ENCODE data around the gene RAB11FIP3.
"Not testable (repeated sequence)": the region's sequence is repeated elsewhere in the genome, so short reads cannot be mapped to it uniquely, and the experiment has no call there.

The RAB11FIP3 gene

GRCh38 chr16:463071-463470 lies 37.6 kb downstream of the RAB11FIP3 start:
- no peak overlapping the region for H3K4me3 ChIP-seq (replicated peaks in 1 of 2; ENCODE audit: low read depth in 2 of 2, low read length in 2 of 2)
- no peak for DNase-seq (ENCODE audit: low read depth in 2 of 2)
- TF ChIP-seq CTCF (IDR thresholded peaks at IDR 0.05; ENCODE audit: low read depth, low read length), result no peak

GRCh38 chr16:466651-467050 lies 41.2 kb downstream of the RAB11FIP3 start:
- TF ChIP-seq CTCF (IDR thresholded peaks at IDR 0.05; ENCODE audit: low read depth, low read length), result no peak
- no peak overlapping the region for H3K4me3 ChIP-seq (replicated peaks in 1 of 2; ENCODE audit: low read depth in 2 of 2, low read length in 2 of 2)
- DNase-seq (ENCODE audit: low read depth in 2 of 2), result no peak

- not testable (repeated sequence) for H3K4me3 ChIP-seq (replicated peaks in 1 of 2; ENCODE audit: low read depth in 2 of 2, low read length in 2 of 2); DNase-seq (ENCODE audit: low read depth in 2 of 2)
Measured at GRCh38 chr16:467249-467871, 41.9 kb downstream of the RAB11FIP3 start.

- DNase-seq (ENCODE audit: low read depth in 2 of 2), result no peak
- no peak for TF ChIP-seq CTCF (IDR thresholded peaks at IDR 0.05; ENCODE audit: low read depth, low read length)
Measured at GRCh38 chr16:468068-468821, 42.8 kb downstream of the RAB11FIP3 start.

GRCh38 chr16:469459-469858 lies 44.0 kb downstream of the RAB11FIP3 start:
- not testable (repeated sequence) for DNase-seq (ENCODE audit: low read depth in 2 of 2); H3K4me3 ChIP-seq (replicated peaks in 1 of 2; ENCODE audit: low read depth in 2 of 2, low read length in 2 of 2)

More at GRCh38 chr16:468068-468821, 42.8 kb downstream of the RAB11FIP3 start:
- no peak overlapping the region for H3K4me3 ChIP-seq (replicated peaks in 1 of 2; ENCODE audit: low read depth in 2 of 2, low read length in 2 of 2)

GRCh38 chr16:470418-470817 lies 45.0 kb downstream of the RAB11FIP3 start:
- no peak overlapping the region for H3K4me3 ChIP-seq (replicated peaks in 1 of 2; ENCODE audit: low read depth in 2 of 2, low read length in 2 of 2)
- DNase-seq (ENCODE audit: low read depth in 2 of 2), result no peak
- TF ChIP-seq CTCF (IDR thresholded peaks at IDR 0.05; ENCODE audit: low read depth, low read length), result no peak

GRCh38 chr16:471353-472198 lies 46.1 kb downstream of the RAB11FIP3 start:
- DNase-seq (ENCODE audit: low read depth in 2 of 2), result peak in 1 of 2 donors; percentile 11
- H3K4me3 ChIP-seq (replicated peaks in 1 of 2; ENCODE audit: low read depth in 2 of 2, low read length in 2 of 2), result no peak overlapping the region
- no peak for TF ChIP-seq CTCF (IDR thresholded peaks at IDR 0.05; ENCODE audit: low read depth, low read length)

Data from cardiac fibroblast (primary cell).